ENCODE measurements around the gene FNBP1L.

DNA sequence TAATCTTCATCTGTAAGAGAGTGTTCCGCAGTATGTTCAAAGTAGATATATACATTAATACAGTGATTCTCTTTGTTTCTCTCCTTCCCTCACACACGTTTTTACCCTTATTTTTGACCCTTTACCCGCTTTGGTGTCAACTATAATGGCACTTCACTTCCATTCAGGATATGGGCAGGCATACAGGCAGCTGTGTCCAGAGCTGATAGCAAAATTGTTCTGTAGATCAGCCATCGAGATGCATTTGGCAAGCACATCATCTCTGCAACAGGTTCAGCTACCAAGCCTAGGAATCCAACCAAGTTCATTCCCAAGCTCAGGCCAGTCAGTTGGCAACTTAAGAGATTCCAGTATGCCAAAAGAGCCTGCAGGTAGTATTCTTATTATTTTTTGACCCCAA lies 74.8 kb downstream of the FNBP1L start:
- TF ChIP-seq, protein P1, sequence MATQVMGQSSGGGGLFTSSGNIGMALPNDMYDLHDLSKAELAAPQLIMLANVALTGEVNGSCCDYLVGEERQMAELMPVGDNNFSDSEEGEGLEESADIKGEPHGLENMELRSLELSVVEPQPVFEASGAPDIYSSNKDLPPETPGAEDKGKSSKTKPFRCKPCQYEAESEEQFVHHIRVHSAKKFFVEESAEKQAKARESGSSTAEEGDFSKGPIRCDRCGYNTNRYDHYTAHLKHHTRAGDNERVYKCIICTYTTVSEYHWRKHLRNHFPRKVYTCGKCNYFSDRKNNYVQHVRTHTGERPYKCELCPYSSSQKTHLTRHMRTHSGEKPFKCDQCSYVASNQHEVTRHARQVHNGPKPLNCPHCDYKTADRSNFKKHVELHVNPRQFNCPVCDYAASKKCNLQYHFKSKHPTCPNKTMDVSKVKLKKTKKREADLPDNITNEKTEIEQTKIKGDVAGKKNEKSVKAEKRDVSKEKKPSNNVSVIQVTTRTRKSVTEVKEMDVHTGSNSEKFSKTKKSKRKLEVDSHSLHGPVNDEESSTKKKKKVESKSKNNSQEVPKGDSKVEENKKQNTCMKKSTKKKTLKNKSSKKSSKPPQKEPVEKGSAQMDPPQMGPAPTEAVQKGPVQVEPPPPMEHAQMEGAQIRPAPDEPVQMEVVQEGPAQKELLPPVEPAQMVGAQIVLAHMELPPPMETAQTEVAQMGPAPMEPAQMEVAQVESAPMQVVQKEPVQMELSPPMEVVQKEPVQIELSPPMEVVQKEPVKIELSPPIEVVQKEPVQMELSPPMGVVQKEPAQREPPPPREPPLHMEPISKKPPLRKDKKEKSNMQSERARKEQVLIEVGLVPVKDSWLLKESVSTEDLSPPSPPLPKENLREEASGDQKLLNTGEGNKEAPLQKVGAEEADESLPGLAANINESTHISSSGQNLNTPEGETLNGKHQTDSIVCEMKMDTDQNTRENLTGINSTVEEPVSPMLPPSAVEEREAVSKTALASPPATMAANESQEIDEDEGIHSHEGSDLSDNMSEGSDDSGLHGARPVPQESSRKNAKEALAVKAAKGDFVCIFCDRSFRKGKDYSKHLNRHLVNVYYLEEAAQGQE (IDR thresholded peaks at IDR 0.05; ENCODE audit: insufficient read depth in 1 of 2, low read depth in 2 of 2, low read length in 2 of 2) = no peak
- TF ChIP-seq POLR2AphosphoS5 (IDR thresholded peaks at IDR 0.05; ENCODE audit: low read depth, low read length) (no peak), SIN3A (IDR thresholded peaks at IDR 0.05; ENCODE audit: borderline replicate concordance, insufficient read depth, low read length) (no peak), FOXP2 (optimal IDR thresholded peaks at IDR 0.05; ENCODE audit: borderline replicate concordance, extremely low read depth, extremely low read length, insufficient read depth) (no peak), TAF1 (IDR thresholded peaks at IDR 0.05; ENCODE audit: borderline replicate concordance, insufficient read depth, low read length) (no peak)
